GM18858 (cell line): ENCODE measurements around the gene EEPD1.

ENCODE experiments used
- ATAC-seq: cut with Tn5 transposase; IDR thresholded peaks from one replicate; pipeline ENCODE4 v1.9.1; 2021; ENCODE audit not compliant: unreplicated experiment

The EEPD1 gene

DNA sequence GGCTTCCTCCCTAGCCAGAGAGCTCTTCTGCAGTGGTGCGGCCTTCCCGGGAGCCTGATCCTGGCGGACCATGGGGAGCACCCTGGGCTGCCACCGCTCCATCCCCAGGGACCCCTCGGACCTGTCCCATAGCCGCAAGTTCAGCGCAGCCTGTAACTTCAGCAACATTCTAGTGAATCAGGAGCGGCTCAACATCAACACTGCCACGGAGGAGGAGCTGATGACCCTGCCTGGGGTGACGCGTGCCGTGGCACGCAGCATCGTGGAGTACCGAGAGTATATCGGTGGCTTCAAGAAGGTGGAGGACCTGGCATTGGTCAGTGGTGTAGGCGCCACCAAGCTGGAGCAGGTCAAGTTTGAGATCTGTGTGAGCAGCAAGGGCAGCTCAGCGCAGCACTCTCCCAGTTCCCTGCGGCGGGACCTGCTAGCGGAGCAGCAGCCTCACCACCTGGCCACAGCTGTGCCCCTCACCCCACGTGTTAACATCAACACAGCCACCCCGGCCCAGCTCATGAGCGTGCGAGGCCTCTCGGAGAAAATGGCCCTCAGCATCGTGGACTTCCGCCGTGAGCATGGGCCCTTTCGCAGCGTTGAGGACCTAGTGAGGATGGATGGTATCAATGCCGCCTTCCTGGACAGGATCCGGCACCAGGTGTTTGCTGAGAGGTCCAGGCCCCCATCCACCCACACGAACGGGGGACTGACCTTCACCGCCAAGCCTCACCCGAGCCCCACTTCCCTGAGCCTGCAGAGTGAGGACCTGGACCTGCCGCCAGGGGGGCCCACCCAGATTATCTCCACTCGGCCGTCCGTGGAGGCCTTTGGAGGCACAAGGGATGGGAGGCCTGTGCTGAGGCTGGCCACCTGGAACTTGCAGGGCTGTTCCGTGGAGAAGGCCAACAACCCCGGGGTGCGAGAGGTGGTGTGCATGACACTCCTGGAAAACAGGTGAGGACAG, 1.5 kb downstream of the EEPD1 start:
- ATAC-seq: no peak

DNA sequence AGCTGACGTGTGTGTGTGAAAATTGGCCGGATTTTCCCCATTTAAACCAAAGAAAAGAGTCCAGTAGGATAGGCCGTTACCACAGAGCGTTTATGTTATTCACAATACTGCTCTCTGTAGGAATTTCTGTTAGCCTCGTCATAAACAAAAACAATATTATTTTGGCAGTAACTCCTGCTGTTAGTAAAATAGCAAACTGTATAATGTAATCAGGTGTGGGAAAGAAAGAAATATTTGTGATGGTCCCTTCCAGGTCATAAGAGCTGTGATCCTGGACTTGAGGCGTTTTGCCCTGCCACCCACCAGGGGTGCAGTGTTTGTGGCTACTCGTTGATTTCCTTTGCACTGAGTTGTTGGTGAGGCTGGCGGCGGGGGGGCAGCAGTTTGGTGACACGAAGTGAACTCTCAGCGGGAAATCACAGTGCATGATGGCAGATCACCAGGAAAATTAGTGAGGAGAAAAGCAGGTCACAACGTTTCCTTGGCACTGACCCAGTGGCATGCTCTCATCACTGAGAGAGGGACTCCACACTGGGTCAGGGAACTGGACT, 2.8 kb downstream of the EEPD1 start:
- ATAC-seq: no peak

DNA sequence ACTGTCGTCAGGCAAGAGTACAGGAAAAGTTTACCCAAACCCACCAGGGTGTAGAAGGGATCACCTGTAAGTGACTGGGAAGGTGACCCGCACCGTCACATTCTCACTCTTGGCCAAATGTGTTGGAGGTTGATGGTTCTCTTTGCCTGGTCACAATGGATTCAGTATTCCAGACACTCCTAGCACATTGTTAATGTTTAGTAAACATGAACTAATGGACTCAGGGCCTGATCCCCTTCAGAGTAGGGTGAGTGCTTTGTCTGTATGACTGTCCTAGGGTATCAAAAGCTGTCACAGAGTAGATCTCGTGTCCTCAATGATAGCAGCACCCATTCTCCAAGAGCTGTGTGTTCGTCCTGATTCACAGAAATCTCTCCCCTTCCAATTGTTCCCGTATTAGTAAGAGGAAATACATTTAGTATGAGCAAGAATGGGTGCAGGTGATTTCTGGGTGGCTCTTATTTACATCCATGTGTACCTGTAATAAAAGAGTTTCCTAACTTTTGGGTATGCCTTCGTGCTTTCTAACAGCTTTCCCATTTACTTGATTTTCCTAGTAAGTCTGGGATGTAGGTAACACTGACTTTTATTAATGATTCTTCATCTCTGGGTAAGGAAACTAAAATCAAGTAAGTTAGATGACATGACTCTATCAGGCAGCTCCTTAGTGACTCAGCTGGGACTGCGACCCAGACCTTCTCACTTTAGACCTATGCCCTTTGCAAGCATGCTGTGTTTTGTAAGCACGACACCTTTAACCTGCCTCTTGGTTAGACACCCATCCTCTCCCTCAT, 4.7 kb downstream of the EEPD1 start:
- ATAC-seq: no peak

DNA sequence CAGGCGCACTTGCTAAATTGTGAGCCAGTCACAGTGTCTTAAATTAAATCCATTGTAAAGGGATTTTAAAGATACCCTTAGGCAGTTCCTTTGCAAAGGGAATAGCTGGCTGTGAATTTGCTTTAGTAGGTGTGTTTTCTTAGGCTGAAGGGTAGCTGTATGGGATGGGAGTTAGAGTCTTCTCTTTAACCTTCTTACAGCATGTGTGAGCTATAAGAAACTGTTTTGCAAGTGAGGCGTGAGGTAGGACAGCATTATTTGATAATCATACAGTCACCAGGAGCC, 5.2 kb downstream of the EEPD1 start:
- no peak for ATAC-seq

DNA sequence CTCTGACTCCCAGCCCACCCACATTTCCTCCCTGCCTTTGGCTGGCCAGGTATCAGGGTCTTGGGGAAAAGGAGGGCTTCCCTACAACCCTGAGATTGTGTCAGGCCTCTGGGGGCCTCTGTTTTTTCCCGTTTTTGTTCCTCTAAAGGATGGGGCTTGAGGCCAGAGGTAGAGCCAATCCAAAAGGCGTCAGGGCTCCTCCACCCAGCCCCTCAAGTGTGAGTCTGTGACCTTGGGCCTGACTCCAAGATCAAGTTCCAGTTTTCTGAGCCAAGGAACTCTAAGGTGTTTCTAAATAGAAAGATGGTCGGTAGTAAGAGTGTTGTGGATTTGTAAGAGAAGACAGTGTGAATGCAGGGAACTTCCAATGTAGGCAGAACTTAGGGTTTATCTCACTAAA, 6.6 kb downstream of the EEPD1 start:
- no peak for ATAC-seq

DNA sequence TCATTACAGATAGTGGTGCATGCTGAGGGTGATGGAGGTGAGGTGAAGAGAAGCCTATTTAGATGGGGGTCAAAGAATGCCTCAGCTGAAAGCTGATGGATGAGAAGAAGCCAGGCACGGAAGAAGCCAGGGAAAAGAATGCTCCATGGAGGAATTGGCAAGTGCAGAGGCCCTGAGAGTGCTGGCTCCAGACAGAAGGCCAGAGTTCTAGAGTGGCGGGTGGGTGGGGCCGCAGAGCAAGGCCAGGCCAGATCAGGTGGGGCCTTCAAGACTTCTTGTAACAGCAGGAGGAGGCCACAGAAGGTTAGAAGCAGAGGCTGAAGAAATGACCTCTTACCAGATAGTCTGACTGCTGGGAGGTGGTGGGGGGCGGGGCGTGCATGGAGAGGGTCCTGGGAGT, 7.3 kb downstream of the EEPD1 start:
- ATAC-seq: no peak

DNA sequence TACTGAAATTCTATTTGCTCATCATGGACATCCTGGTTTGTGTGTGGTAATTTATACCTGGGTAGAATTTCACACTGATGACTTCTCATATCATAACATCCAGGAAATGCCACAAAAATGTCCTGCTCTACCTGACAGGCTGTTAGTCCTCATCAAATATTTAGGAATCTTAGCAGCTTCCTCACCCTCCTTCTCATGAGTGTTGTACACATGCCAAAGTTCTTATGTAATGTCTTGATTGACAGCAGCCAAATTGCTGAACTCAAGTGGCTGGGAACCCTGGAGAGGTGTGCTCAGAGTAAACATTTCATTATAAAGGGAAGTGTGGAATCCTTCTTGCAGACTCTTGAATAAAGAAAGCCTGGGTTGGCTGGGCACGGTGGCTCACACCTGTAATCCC, 8.9 kb downstream of the EEPD1 start:
- ATAC-seq: no peak

DNA sequence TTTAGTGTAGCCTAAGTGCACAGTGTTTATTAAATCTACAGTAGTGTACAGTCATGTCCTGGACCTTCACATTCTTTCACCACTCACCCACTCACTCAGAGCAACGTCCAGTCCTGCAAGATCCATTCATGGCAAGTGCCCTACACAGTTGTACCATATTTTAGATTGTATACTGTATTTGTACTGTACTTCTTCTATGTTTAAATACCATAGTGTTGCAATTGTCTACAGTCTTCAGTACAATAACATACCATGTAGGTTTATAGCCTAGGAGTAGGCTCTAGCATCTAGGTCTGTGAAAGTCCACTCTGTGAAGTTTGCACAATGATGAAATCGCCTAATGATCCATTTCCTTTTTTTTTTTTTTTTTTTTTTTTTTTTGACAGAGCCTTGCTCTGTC, 12.0 kb downstream of the EEPD1 start:
- no peak for ATAC-seq

DNA sequence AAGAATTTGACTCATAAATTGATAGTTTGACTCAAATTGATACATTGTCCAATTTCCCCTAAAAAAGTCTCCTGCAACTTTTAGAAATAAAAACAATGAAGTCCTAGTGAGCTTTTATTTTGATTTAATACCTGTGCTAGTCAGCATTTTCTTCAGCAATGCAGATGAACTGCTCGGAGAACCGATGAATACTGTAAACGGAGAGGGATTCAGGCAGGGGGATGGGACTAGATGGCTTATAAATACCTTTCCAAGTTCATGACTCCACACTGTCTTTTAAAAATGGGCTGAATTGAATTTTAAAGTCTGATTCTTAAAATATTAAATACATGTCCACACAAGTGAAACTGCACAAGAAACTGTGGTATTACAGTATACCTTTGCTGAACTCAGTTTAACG, 12.7 kb downstream of the EEPD1 start:
- ATAC-seq: no peak

DNA sequence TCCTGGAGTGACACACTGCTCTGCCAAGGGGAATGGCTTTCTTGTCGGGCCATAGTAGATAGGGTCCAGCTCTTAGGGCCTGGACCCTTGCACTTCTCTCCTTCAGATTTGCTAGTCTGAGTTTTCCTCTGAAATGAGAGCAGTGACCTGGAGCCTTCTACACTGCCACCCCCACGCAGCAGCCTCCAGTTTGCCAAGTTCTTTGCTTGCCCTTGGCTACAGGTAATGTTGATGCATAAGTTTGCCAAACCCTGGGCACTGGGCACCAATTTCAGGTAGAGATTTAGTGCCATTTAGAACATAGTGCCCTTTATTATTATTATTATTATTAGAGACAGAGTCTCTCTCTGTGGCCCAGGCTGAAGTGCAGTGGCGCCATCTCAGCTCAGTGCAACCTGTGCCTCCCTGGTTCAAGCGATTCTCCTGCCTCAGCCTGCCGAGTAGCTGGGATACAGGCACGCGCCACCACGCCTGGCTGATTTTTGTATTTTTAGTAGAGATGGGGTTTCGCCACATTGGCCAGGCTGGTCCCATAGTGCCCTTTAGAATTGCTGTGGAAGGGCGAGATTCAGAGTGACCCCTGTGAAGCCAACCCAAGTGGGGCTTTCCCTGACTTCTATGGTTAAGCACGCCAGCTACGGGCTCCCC, 14.5 kb downstream of the EEPD1 start:
- ATAC-seq: no peak

DNA sequence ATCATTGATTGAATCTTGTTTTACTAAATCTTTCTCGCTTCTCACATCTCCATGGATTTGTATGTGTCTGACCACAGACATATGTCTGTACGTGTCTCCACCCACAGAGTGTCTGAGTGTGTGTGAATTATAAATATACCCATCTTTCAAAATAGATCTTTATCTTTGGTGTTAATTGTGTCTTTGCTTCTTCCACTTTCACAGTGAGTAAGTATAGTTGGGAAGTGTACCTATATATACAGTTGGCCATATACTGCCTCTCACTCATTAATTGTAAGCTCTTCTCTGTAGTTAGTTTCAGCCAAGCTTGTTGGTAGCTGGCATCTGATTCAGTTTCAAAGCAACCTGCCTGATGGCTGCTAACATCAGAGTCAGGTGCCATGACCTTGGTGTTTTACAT, 18.4 kb downstream of the EEPD1 start:
- peak; percentile 72 for ATAC-seq

DNA sequence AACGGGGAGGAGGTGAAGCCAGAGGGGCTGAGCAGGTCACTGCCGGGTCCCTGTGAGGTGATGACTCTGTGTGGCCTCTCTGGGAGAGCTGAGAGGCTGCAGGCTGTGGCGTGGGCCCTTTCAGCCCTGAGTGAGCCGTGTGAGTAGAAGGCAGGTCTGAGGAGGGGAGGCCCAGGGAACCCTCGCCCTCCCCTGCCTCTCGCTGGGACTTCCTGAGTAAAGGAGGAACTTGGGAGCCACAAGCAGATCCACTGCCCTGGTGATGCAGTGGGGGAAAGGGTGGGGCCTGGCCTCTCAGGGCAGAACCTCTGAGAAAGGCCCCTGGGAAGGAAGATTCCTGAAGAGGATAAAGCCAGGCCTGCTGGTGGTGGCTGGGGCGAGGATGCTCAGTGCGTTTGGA, 22.8 kb downstream of the EEPD1 start:
- no peak for ATAC-seq

DNA sequence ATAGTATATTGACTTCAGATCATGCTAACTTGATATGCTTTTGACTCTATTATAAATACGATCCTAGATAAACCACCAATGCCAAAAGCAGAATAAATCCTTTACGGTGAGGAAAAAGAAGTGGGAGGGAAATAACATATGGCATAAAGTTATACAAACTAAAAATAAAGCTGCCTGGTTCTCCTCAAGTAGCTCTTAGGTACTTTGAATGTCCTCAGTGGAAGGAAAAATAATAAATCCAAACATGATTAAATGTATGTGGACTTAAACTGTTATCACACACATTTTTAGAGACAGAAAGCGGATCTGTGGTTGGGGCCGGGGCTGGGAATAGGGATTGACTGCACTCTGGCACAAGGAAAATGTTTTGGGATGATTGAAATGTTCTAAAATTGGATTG, 23.6 kb downstream of the EEPD1 start:
- ATAC-seq: no peak

DNA sequence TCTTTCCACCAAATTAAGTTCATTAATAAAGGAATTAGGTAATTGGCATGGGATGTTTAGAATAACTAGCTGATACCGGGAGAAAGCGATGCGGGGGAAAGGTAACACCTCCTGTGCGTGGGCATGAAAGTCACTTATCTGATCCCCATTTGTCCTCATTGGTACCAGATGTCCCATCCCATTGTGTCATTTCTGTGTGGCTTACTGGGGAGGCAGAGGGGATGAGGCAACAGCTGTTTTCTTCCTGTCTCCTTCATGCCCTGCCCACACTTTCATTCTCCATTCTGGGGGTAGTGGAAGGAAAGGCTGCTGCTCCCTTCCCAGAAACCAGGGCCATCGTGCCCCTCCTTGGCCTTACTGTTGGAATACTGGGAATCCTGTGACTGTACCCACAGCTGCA, 27.1 kb downstream of the EEPD1 start:
- no peak for ATAC-seq

DNA sequence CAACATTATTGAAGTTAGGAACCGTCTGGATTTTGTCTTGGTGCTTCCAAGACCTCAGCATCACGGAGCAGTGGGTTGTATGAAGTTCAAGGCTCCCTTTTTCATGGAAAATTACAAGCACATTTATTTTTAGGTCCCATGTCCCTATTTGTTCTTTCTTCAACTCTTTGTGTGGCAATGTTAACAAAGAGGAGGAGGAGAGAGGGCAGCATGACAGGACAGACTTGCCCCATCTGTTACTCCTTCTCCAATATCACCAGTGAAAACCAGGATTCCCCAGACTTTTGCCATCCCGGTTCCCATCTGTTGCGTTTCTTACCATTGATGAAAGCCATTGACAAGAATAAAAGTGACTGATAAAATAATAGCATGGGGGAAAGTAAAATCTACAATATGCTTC, 28.6 kb downstream of the EEPD1 start:
- no peak for ATAC-seq

DNA sequence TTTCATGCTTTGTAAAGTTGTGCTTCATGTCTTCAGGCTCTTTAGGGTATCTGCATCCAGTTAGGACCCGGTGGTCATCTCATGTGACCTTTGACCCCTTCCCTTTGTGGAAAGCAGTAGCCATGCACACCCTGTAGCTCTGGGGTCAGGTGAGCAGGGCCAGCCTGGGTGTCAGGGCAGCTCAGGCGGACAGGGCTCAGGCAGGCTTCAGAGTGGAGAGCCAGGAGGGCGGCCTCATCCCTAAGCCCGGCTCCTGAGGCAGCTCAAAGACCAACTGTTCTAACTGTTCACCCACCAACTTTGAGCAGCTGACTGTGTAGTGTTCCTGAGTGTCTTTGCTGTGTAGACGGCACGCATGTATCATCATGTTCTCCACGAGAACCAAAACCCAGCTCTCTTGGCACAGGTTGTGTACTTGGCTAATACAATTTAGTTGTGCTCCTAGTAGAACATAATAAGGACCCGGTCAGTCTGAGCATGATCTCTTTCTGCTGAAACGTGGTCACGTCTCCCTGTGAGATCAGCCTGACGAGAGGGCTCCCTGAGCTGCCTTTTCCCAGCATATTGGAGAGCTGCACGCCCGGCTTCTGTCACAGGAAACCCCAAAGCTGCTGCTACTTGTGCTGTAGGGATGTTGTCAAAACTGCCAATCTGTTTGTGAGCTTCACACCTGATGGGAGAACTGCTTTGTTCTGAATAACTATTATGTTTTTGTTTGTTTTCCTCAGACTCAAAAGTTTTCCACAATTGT, 30.0 kb downstream of the EEPD1 start:
- ATAC-seq: no peak

DNA sequence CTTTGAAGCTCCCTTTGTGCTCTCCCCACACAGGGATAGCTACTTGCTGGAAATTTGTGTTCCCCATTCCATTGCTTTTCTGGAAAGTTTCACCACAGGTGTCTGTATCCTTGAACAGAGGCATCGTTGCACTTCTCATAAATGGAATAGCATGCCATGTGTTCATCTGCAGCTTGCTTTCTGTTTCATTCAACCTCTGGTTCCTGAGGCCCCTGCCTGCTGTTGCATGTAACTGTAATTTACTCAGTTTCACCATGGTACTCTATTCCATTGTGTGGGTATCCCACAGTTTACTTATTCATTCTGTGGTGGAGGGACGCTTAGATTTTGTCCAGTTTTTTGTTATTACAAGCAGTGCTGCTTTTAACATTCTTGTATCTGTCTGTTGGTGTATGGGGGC, 32.0 kb downstream of the EEPD1 start:
- ATAC-seq: no peak

DNA sequence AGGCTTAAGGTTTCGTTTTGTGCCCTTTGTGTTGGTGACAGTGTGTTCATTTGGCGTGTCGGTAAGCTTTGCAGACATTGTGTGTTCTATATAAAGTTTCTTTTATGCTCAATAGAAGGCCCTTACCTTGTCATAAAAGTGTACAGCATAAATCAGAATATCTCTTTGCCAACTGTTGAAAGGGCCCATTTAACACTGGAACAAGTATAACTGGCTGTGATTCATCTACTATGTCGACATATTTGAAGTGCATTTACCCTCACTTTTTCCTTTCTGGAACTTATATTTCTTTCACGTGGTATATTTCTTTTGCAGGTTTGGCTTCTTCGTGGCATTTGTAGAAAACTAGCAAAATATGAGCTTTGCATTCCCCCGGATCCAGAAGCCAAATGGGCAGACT, 32.7 kb downstream of the EEPD1 start:
- ATAC-seq: no peak

DNA sequence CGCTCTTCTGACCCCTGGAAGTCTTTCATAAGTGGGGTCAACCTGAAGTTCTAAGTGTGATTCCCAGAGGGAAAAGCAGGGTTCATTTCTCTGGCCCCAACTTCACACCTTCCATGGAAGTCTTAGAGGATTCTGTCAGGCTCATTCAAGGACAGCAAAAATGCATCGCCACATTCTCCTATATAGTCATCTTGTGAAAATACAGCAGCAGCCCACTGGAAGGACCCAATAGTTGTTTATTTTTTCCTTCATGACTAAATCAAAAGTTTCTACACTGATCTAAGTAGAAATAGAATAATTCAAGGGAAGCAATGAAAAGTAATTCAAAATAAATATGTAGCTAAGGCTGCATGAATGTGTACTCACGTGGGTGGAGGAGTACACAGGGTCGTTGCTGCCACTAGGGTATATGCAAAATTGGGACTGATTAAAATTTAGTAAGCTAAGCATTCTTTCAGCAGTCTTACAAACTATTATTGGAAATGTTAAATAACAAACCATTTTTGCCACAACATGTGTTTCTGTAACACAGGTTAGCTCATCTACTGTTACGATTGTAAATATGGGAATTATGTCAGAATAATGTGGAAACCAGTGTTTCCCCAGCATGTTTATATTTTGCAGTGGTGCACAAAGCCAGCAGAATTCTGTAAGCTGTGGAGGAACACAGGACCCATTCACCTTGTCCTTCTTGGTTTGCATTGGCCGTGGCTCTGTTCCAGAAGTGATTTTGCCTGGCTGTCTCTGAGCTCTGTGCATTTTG, 33.5 kb downstream of the EEPD1 start:
- no peak for ATAC-seq

DNA sequence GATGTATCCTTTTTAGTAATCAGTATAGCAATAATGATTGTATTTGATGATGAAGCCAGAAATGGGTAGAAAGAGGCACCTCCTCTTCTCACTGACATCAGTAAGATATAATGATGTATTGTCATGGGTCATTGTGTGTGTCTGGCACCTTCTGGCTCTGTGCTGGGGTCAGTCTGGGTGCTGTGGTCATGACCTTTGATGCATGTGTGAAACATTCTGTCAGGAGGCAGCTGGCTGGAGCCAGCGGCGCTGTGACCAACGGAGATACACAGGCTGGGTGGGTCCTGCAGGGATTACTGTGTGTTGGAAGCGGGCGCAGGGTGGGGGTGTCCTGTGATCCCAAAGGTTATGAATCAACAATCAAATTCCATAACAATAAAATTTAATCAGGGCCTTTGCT, 35.2 kb downstream of the EEPD1 start:
- ATAC-seq: no peak
